Liver (tissue), 3 donors: ENCODE data around the gene EIF1AD.

Source experiments
- ATF3 ChIP-seq: IDR thresholded peaks from 2 replicates; pipeline ENCODE4 v1.6.1; 2016; ENCODE audit warnings: antibody characterized with exemption
- CTCF ChIP-seq: fragments of 150-350 bp; IDR thresholded peaks from 2 replicates; pipeline ENCODE4 v1.5.1; 2017; ENCODE audit warnings: improper control_type of control experiment, low read depth, low read length; ENCODE audit not compliant: missing input control
- EGR1 ChIP-seq, 2 donors: IDR thresholded peaks; 2 replicates each; pipeline ENCODE4 v1.6.1; 2016 to 2018; ENCODE audit warnings: antibody characterized with exemption in 2 of 2, low read depth in 2 of 2
- FOXA1 ChIP-seq: IDR thresholded peaks from 2 replicates; pipeline ENCODE4 v1.6.1; 2016; ENCODE audit warnings: antibody characterized with exemption
- GABPA ChIP-seq, 2 donors: IDR thresholded peaks in 1 of 2; conservative IDR thresholded peaks in 1 of 2; 2 replicates each; pipeline ENCODE4 v1.6.1; 2016; ENCODE audit warnings: antibody characterized with exemption in 2 of 2, mild to moderate bottlenecking in 1 of 2, moderate library complexity in 1 of 2
- JUND ChIP-seq, 2 donors: IDR thresholded peaks; 2 replicates each; pipeline ENCODE4 v1.6.1; 2016; ENCODE audit warnings: antibody characterized with exemption in 2 of 2
- MAX ChIP-seq: IDR thresholded peaks from 2 replicates; pipeline ENCODE4 v1.6.1; 2016; ENCODE audit warnings: antibody characterized with exemption
- RAD21 ChIP-seq, 2 donors: IDR thresholded peaks; 2 replicates each; pipeline ENCODE4 v1.6.1; 2016; ENCODE audit warnings: antibody characterized with exemption in 2 of 2, mild to moderate bottlenecking in 2 of 2
- REST ChIP-seq: IDR thresholded peaks from 2 replicates; pipeline ENCODE4 v1.6.1; 2016; ENCODE audit warnings: antibody characterized with exemption, mild to moderate bottlenecking
- RXRA ChIP-seq, 2 donors: IDR thresholded peaks; 2 replicates each; pipeline ENCODE4 v1.6.1; 2017 to 2018; ENCODE audit warnings: antibody characterized with exemption in 2 of 2, mild to moderate bottlenecking in 1 of 2
- SP1 ChIP-seq: IDR thresholded peaks from 2 replicates; pipeline ENCODE4 v1.6.1; 2018; ENCODE audit warnings: antibody characterized with exemption, mild to moderate bottlenecking
- YY1 ChIP-seq: IDR thresholded peaks from 2 replicates; pipeline ENCODE4 v1.6.1; 2016; ENCODE audit warnings: antibody characterized with exemption, mild to moderate bottlenecking
- donor health status: healthy.
- donor health status: healthy.

DNA sequence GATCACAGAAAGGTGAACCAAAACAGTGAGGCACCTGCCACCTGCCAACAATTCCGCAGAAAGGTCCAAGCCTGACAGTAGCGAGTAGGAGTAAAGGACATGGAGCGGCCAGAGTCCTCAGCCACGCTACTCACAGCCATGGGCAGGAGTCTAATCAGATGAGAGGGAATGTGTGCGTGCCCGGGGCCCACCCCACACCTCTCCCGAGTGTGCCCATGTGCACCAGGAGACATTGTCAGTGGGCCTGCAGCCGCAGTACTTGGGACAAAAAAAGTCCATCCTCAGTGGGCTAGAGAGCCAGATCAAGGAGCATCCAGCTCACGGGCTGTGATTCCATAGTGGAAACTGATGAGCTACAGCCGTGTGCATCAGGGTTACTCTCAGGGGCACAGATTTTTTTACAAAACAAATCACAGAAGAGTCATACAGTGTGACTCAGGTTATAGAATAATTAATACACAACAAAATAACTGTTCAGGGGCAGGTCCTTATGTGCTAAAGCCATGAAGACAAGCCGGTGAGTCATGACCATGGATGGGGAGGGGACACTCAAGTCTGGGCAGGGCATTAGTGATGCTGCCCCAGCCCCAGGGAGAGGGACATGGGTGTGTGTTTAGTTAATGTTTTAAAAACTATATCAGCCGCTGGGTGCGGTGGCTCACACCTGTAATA is 28.4 kb downstream of the EIF1AD start:
- TF ChIP-seq CTCF (no peak), GABPA (IDR thresholded peaks at IDR 0.05 in 1 of 2, conservative IDR thresholded peaks at IDR 0.05 in 1 of 2) (no peak), REST (no peak), RAD21 (IDR thresholded peaks at IDR 0.05) (no peak), ATF3 (no peak), MAX (no peak), YY1 (no peak), RXRA (IDR thresholded peaks at IDR 0.05) (no peak), SP1 (no peak), EGR1 (IDR thresholded peaks at IDR 0.05; ENCODE audit: low read depth in 2 of 2) (no peak), FOXA1 (no peak), JUND (IDR thresholded peaks at IDR 0.05) (no peak)
